Activated CD8-positive, alpha-beta memory T cell treated with anti-CD3 and anti-CD28 coated beads, Interleukin-2, amount 50 U/mL, for 24 hours (primary cell): ENCODE results near the gene ARPC5L.
"Not testable (repeated sequence)": the region's sequence is repeated elsewhere in the genome, so short reads cannot be mapped to it uniquely, and the experiment has no call there.

Experiments used
- DNase-seq: peaks from one replicate; pipeline ENCODE4 v3.0.0-alpha.2; 2020; ENCODE audit errors: extremely low read depth

Gene ARPC5L

DNA sequence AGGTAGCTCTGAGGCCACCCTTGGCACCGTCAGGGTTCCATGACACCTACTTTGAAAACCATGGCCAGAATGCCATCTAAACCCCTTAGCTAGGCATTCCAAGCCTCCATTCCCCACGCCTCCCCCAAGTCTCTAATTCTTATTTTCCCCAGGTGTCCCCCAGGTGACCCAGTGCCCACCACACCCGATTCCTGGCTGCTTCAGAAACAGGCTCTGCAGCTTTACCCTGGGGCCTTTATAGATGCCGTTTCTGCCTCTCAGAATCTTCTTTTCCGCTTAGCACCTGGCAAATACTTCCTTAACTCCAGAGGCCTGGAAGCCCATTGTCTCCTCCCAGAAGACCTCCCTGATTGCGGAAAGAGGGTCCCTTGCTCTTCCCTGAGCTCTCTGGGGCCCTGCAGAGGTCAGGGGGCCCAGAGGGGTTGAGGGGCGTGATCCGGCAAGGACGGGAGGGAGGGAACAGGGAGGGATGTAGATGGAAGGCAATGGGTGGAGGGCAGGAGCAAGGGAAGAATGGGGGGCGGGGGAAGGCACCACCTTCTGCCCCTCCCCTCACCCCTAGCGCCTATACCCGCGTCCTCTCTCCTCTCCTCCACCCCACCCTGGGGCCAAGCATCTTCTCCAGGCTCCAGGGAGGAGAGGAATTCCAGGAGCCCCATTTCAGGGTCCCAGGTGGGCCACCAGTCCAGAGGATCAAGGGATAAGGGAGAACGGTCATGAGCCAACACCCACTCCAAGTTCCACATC lies 20.7 kb upstream of the ARPC5L start:
- no peak for DNase-seq

DNA sequence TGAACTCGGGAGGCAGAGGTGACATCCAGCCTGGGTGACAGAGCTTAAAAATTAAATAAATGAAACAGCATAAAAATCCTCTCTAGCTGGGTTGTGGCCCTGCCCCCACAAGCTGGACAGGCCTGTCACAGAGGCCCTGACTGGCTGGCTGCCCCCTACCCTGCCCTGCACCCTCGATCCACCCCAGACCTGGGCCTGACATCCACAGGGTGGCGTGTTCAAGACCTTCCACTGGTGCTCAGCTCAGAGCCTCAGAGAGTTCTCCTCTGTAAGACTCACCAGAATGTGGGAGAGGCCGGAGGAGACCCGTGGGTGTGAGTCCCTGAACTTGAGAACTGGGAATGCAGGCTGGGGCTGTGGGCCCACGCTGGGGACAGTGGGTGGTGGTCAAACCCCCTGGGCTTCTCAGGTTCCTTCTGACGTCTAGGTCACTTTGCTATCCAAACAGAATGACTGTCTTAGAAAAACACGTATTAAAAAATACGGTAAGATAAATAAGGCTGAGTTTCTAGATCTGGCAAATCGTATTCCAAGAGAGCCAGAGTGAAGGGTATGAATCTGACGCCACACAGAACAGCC lies 18.4 kb upstream of the ARPC5L start:
- no peak for DNase-seq

DNA sequence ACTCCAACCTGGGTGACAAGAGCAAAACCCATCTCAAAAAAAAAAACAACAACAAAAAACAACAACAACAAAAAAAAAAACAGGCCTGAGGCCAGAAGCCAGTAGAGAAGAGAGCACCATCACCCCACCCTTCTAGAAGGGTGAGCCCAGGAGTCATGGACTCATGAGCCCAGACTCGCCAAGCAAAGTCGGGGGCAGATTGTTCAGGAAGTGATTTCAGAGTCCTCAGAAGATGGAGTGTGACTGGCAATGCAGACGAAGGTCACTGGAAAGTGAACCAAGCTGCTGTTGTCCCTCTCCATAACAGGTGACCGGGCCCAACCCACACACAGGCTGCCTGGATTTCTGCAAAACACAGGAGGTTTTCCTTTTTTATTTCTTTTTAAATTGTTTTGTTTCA lies 17.6 kb upstream of the ARPC5L start:
- no peak for DNase-seq

DNA sequence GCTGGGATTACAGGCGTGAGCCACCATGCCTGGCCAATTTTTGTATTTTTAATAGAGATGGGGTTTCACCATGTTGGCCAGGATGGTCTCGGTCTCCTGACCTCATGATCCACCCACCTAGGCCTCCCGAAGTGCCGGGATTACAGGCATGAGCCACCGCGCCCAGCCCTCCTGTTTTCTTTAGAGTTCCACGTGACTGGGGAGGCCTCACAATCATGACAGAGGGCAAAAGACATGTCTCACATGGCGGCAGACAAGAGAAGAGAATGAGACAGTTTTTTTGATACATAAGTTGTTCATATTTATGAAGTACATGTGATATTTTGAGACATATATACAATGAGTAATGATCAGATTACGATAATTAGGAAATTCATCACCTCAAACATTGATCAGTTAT lies 15.5 kb upstream of the ARPC5L start:
- DNase-seq = not testable (repeated sequence)

DNA sequence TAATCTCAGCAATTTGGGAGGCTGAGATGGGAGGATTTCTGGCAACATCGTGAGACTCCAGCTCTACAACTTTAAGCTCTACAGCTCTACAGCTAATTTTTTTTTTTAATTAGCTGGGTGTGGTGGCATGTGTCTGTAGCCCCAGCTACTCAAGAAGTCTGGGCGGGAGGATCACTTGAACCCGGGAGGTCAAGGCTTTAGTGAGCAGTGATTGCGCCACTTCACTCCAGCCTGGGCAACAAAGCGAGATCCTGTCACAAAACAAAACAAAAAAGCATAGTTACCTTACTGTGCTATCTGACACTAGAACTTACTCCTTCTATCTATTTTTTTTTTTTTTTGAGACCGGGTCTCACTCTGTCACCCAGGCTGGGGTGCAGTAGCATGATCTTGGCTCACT lies 15.0 kb upstream of the ARPC5L start:
- no peak for DNase-seq

DNA sequence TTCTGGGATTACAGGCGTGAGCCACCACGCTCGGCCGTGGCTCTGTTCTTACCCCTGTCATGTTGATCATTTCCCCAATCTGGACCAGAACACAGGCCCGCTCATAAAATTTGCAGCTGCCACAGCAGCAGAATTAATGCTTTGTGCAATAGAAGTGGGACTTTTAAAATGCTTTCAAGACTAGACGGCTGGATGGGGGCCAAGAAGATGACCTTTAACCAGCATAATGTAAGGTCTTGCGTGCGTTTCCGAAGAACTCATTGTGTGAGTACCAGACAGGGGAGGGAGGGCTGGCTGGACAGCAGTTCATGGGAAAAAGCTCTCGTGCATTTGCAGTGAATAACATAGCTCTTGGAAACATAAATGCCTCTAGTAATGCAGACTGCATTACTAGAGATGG lies 12.1 kb upstream of the ARPC5L start:
- DNase-seq = no peak

DNA sequence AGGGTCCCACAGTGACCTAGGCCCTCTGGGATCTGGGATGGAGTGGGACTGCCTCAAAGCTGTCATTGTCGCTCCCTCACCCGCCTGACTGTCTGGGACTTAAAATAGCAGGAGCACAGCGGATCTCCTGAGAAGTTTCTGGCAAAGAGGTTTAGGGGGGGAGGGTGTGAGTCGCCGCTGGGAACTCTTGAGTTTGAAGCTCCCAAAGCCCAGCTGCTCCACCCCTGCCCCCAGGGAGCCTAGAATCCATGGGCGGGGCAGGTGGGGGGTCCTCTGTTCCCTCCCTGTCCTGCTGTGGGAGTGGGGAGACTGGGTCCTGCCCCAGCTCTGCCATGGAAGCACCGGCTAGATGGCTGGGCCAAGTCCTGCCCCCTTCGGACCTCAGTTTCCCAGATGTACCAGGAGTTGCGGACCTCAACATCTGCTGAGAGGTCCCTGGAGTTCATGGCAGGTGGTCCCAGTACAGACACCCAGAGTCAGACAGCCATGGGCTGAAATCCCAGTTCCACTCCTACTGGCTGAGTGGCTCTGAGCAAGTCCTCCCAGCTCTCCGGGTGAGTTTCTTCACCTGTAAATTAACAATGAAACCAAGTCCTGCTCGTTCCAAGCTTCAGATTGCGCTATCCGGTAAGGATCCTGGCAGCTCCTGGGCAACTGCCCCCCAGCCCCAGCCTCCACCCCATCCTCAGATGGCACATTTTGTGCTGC lies 9.7 kb upstream of the ARPC5L start:
- DNase-seq = no peak

DNA sequence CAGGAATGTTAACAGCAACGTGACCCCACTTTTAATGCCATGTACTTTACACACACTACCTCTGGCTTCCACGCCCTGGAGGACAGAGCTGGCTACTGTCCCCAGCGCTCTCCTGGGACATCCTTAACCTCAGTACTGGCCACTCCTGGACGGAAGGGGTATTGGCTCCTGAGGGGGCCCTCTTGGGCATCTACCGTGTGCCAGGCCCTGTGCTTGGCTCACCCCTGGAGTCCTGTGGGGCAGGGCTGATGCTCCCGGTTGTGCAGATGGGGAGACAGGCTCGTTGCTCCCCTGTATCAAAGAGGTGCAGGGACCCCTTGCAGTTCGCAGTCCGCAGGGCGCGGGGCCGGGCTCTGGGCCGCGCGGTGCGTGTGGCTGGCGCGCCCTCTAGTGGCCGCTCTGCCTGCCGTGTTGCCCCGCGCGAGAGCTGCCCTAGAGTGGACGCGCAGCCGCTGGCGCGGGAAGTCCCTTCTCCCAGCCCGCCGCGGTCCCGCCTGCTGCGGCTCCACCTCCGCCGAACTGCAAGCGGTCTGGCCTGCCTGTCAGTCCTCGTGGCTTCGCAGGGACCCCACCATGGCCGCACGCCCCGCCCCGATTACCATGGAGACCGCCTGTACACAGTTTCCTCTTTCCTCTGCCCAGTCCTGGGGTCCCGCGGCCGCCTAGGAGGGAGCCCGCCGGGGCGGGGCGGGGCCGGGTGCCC lies 8.9 kb upstream of the ARPC5L start, which contains the start of gene WDR38:
TSS of gene WDR38 (plus strand) at position 632 of the 703 bp plus-strand sequence. CDS start 72 bp downstream, outside the sequence.
- no peak for DNase-seq

DNA sequence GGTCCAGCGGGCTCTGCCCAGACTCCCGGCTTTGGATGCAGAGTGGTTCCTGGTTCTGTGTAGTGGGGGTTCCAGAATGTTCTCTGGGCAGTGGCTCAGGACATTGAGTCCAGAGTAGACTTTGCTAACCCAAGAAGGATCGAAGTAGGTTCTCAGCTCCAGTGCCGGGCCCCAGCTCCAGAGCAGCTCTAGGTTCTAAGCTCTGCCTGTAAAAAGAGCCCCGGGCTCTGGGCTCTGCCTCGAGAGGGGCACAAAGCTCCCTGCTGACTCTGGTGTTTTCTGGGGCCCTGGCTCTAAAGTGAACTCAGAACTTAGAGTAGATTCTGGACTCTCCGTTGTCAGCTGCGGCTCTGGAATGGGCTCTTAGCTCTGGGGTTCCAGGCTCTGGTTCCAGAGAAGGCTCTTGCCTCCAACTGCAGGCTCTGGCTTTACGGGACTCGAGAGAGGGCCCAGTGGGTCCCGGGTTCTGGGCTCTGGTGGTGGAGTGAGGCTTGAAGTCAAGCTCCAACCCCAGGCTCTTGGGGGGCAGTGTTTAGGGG lies 8.3 kb upstream of the ARPC5L start:
- DNase-seq = no peak

DNA sequence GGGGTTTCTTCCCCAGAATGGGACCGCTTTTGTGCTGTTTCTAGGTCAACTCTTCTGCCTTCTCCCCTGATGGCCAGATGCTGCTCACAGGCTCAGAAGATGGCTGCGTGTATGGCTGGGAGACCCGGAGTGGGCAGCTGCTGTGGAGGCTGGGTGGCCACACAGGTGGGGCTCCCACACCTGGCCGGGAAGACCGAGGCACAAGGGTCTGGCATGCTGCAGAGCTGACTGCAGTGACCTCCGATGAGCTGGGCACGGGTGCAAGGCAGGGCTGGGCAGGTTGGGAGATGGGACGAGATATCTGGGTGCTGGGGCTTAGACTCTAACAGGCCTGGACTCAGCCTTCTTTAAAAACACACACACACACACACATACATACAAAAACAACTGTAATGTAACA lies 7.8 kb upstream of the ARPC5L start:
- no peak for DNase-seq

DNA sequence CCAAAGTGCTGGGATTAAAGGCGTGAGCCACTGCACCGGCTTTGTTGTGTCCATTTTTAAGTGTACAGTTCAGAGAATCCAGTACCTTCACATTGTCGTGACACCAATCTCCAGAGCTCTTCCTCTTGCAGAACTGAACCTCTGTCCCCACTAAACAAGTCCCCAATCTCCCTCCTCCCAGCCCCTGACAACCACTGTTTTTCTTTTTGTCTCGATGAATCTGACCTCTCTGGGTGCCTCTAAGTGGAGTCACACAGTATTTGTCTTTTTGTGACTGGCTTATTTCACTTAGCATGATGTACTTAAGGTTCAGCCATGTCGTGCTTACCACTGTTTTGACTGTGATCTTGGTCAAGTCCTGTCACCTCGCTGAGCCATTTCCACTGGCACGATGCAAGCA lies 7.1 kb upstream of the ARPC5L start:
- DNase-seq = no peak

DNA sequence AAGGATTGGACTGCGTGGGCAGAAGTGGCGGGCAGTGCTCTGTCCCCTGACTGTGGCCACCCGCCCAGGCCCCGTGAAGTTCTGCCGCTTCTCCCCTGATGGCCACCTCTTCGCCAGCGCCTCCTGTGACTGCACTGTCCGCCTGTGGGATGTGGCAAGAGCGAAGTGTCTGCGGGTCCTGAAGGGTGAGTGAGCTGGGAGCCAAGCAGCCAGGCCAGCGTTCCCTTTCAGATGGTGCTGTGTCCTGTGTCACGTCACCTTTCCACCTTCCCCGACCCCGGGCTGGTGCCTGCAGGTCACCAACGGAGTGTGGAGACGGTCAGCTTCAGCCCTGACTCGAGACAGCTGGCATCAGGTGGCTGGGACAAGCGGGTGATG lies 6.4 kb upstream of the ARPC5L start:
- DNase-seq = no peak

DNA sequence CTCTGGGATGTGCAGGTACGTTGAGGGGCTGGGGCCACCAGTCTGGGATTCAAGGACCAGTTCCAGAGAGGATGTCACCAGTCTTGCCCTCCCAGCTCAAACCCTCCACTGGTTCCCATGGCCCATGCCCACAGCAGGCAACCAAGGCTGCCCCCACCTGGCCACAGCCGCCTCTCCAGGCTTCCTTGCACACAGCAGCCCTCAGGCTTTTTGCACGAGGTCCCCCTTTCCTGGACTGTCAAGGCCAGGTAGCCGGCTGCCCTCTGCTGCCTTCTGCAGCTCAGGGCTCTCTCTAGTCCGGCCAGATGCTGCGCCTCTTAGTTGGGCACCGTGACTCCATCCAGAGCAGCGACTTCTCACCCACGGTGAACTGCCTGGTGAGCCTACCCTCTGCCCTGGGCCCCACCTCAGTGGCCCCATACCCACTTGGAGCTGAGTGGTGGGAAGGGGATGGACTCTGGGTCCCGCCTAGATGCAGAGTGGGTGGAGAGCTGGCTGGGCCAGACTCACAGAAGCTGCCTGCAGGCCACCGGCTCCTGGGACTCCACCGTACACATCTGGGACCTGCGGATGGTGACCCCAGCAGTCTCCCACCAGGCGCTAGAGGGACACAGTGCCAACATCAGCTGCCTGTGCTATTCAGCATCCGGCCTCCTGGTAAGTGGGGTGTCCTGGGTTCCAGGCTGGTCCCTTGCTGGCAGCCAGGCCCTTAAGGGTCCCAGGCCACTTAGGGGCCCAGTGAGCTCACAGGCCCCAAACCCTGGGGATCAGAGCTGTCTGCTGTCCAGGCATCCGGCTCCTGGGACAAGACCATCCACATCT lies 5.8 kb upstream of the ARPC5L start:
- no peak for DNase-seq

DNA sequence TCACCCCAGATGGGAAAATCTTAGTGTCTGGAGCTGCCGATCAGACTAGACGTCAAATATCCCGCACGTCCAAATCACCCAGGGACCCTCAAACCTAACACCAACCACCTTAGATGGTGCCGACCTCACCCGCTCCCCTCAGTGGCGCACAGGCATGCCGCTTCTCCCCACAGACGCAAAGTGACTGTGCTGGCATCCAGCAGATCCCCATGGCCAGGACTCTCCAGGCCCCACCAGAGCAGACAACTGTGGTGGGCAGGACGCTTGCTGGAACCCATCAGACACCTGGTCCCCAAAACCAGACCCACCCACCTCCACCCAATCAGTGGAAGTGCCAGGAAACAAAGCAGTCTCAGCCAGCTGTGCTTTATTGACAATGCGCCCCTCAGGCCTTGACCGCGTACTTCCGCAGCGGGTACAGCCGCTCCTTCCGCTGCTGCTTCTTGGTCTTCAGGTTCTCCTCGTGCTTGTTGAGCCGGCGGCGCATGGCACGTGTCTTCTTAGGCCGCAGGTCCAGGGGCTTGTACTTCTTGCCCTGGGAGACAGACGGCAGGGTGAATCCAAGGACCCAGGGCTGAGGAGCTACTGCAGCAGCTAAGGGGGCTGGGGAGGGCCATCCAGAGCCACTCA lies 4.3 kb upstream of the ARPC5L start:
- DNase-seq = no peak

DNA sequence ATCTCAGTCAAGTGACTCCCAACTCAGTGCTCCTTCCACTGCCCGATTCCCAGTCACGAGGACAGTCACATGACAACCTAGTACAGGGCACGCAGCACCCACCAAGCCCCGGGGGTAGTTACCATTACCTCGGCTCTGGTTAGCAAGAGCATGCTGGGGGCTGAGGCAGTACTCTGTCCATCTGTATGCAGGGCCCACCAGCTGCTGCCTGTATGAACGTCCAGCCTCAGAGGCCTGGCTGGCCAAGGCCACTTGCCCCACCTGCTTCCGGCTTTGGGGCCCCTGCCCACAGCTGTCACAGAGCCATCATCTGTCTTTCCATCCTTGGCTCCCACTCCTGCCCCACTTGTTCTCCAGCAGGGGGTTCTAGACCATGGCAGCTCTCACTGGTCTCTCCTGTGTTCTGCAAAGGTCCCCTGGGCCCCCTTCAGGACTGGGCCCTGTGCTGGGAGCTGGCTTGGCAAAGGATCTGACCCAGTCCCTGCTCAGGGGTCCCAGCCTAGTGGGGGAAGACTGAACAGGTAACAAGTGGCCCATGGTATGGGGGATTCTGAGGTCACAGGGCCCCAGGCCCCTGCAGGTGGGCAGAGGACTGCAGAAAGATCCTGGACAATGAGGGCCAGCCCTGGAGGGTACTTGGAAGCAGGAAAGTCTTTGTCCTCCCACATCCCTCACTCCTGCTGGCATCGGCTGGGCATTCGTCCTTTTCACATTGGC lies 3.4 kb upstream of the ARPC5L start:
- no peak for DNase-seq

DNA sequence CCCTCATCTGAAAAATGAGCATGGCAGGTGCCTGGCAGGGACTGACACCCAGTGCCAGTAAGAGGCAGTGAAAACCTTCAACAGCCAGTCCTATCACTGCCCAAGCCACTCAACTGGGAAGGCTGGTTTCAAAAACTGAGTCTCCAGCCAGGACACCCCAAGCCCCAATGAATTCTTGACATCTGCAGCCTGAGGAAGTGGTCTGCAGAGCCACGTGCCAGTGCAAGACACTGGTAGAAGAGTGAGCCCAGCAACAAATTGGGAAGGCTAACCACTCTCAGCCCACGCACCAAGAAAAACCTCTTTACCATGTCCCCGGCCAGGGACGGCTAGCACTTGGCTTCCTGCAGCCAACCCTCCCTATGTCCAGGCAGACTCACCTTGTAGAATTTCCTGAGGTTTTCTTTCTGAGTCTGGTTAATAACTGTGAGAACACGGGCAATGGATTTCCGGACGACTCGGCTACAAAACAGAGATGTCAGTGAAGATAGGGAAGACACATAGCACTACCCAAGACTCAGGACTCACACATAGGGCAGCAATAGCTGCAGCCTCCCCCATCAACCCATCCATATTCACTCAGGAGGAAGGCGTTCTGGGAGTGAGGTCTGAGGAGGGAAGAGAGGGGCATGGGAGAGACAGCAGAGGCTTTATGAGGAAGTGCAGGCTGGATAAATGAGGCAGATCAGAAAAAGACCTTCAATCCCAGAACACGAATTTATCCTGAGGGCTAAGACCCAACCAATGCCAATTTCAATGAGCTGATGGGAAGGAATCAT lies 1.9 kb upstream of the ARPC5L start:
- DNase-seq = no peak

DNA sequence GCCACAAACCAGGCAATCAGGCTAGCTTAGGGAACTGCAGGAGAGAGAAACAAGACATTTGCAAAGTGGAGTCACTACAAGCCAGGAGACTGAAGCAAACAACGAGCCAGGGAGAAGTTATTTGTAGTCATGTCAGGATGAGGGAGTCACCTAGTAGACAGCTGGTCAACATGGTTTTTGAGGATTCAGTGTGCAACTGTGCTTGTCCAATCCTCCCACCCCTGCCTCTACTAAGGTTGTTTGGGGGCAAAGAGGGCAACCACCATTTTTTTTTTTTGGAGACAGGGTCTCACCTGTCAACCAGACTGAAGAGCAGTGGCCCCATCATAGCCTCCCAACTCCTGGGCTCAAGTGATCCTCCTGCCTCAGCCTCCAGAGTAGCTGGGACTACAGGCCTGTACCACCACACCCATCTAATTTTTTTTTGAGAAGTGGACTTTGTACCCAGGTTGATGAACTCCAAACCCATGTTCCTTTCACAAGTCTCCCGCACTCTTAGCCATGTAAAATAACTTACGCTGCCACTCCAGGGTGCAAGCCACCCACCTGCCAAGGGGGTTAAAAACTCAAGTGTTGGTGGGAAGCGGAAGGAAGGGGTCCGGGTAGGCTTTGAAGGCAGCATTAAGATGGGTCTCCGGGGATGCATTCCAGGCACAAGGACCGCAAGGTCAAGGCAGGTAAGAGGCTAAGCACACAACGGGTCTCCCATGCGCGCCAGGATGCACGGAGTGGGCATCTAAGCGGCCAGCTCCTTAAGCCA lies 1.2 kb upstream of the ARPC5L start:
- DNase-seq = no peak

DNA sequence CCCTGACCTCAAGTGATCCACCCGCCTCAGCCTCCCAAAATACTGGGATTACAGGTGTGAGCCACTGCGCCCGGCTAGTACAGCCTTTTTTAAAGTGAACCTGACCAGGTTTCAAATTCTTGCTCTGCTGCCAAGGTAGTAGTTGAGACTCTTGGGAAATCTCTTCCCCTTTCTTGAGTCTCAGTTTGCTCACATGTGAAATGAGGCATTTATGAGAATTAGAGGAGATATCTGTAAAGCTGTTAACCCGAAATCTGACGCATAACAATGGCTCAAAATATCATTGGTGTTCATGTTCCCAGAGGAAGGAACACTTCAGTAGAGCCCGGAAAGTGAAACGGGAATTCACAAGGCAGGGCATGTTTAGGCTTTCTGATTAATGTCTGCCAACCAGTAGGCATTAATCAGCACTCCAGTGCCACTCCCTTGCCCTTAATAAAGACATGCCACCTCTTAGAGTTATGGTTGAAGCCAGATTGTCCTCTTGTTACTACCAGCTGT lies 1.5 kb downstream of the ARPC5L start:
- DNase-seq = no peak
